ENCODE data around the gene SRD5A3. TPM values are rescaled to one million over a fixed set of nuclear protein-coding genes. Genes with fewer than 3 reads are reported as not detected.

SRD5A3 gene
- 1 to 10 TPM; 8.8 to 9.7 TPM for total RNA-seq

DNA sequence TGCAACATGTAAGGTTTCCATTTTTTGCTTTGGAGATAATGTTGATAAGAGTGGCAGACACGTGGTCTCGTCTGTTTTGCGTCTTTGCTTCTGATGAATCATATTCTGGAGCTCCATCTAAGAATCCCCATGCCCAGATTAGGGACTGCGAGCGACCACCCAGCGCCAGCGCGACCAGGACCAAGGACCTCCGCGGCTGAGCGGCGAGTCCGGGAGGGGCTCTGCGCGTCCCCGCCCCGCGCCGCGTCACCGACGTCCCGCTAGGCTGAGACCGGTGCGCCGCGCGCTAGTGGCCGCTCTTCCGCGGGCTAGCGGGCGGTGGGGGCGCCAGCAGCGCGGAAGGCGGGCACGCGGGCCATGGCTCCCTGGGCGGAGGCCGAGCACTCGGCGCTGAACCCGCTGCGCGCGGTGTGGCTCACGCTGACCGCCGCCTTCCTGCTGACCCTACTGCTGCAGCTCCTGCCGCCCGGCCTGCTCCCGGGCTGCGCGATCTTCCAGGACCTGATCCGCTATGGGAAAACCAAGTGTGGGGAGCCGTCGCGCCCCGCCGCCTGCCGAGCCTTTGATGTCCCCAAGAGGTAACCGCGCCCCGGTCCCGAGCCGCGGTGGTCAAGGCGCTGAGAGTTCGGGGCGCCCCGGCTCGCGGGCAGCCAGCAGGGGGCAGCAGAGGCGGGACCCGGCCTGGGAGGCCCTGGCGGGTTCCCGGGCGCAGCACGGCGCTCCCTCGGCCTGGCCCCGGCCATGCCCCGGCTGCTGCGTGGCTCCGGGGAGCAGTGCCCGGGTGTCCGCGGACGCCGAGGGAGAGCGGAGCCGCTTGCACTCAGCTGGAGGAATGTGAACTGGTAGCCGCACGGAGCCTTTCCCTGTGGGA, at the start of gene SRD5A3:
Gene SRD5A3 (plus strand): TSS at position 263 of the 871 bp plus-strand sequence. CDS start 95 bp downstream, at position 358.
- DNase-seq = peak; percentile 84
- Mint-ChIP-seq H3K4me3 (peak within 1 kb of the TSS; percentile 81), H3K4me1 (peaks cover 21% of the 10 kb centered on the region), H3K27me3 (peaks cover 1% of the 10 kb centered on the region), H3K36me3 (no peaks in the 10 kb centered on the region), H3K27ac (peak within 1 kb of the TSS; percentile 88), H3K9me3 (ENCODE audit: low read depth) (no peaks in the 10 kb centered on the region)
- ATAC-seq = peak; percentile 93
- CTCF ChIA-PET = interaction anchor here (0.9 to 4.9 kb wide), 30 partner anchors 9 to 521 kb away, joined by 3 to 41 read pairs (median 3); partner anchors contain the start of genes CLOCK, EXOC1 and TMEM165

DNA sequence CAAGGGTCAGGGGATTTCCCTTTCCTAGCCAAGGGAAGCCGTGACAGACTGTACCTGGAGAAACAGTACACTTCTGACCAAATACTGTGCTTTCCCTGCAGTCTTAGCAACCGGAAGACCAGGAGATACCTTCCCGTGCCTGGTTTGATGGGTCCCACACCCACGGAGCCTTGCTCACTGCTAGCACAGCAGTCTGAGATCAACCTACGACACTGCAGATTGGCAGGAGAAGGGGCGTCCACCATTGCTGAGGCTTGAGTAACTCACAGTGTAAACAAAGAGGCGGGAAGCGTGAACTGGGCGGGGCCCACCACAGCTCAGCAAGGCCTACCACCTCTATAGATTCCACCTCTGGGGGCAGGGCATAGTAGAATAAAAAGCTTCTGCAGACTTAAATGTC, 48.7 kb upstream of the SRD5A3 start:
- CTCF ChIA-PET = no interaction called here
- no peak for DNase-seq

DNA sequence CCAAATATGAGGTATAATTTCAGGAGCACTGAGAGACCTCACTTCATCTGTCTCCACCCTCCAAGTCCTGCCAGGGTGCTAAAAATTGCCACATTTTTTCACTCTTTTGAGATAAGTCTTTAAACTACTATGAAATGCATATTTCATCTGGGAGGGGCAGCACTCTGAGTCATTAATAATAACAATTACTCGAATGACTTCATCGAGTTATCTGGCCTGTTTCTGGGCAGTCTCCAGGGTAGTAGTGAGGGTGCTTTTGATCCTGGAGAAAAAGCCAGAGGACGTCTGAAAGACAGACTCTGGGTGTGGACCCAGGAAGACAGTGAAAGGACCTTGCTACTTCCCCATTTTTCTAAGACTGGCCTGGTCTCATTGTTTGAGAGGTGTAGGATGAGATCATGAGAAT, 42.3 kb upstream of the SRD5A3 start:
- Mint-ChIP-seq H3K4me3 (no peak overlapping the region), H3K36me3 (no peaks in the 10 kb centered on the region), H3K4me1 (no peaks in the 10 kb centered on the region), H3K27ac (no peak overlapping the region), H3K9me3 (ENCODE audit: low read depth) (no peaks in the 10 kb centered on the region), H3K27me3 (peaks cover 6% of the 10 kb centered on the region)
- DNase-seq = no peak
- ATAC-seq = no peak
- CTCF ChIA-PET = no interaction called here

More for the DNA sequence above, 48.7 kb upstream of the SRD5A3 start:
- H3K27me3 Mint-ChIP-seq = peaks cover 8% of the 10 kb centered on the region
- no peak for ATAC-seq
- H3K27ac Mint-ChIP-seq = no peak overlapping the region
- no peaks in the 10 kb centered on the region for H3K9me3 Mint-ChIP-seq (ENCODE audit: low read depth)
- H3K4me1 Mint-ChIP-seq = peaks cover 2% of the 10 kb centered on the region
- H3K36me3 Mint-ChIP-seq = no peaks in the 10 kb centered on the region
- no peak overlapping the region for H3K4me3 Mint-ChIP-seq

DNA sequence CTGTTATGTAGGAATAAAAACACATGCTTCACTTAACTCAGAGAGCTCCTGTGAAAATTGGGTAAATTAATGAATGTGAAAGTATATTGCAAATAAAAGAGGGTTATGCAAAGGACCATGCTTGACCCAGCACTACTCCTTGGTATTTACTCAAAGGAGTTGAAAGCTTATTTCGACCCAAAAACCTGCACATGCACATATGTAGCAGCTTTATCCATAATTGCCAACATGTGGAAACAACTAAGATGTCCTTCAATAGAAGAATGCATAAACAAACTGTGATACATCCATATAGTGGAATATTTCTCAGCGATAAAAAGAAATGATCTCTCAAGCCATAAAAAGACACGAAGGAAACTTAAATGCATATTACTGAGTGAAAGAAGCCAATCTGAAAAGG, 41.7 kb upstream of the SRD5A3 start:
- no peak overlapping the region for H3K4me3 Mint-ChIP-seq
- H3K9me3 Mint-ChIP-seq (ENCODE audit: low read depth) = no peaks in the 10 kb centered on the region
- ATAC-seq (no peak), DNase-seq (no peak)
- H3K27me3 Mint-ChIP-seq = peaks cover 6% of the 10 kb centered on the region
- no peaks in the 10 kb centered on the region for H3K4me1 Mint-ChIP-seq
- no peak overlapping the region for H3K27ac Mint-ChIP-seq
- CTCF ChIA-PET = no interaction called here
- no peaks in the 10 kb centered on the region for H3K36me3 Mint-ChIP-seq

DNA sequence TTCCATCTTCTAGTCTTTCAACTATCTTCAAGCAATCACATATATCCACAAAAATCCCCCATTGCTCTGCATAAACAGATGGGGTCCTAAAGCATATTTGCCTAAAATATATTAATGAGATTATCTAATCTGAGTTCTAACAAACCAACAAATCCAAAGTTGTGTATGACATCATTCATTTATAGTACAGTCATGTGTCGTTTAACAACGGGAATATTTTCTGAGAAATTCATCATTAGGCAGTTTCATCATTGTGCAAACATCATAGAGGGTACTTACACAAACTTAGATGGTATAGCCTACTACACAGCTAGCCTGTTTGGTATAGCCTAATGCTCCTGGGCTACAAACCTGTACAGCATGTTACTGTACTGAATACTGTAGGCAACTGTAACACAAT, 38.0 kb upstream of the SRD5A3 start:
- H3K4me1 Mint-ChIP-seq = no peaks in the 10 kb centered on the region

DNA sequence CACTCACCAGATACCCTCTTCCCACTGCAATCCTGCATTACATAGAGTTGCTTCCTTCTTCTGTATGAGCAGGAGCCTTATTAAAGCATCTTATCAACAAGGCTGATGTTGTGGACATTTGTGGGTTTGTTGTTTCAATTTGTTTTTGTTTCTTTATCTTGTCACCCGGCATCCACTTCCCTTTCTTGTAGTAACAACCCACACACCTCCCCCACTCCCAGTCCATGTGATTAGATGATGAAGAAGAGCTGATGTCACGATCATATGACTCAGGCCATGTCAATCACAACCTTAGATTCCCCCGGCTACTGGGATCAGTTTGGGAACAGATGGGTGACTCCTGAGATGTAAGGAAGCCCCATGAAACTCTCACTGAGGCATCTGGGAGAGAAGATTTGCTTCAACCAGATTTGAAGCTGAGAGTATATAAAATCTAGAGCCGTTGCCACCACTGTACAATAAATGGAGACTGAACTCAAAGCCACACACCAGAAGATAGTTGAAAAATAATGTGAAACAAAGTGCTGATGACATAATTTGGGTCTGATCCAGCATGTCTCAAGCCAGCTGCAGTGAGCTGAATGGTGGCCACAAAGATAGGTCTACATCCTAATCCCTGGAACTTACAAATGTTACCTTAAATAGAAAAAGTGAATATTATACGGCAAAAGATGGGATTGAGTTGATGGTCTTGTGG, 34.1 kb upstream of the SRD5A3 start:
- Mint-ChIP-seq H3K9me3 (ENCODE audit: low read depth) (no peaks in the 10 kb centered on the region), H3K4me3 (no peak overlapping the region), H3K4me1 (no peaks in the 10 kb centered on the region), H3K36me3 (no peaks in the 10 kb centered on the region), H3K27me3 (peaks cover 2% of the 10 kb centered on the region), H3K27ac (no peak overlapping the region)
- CTCF ChIA-PET = interaction anchor here (0.8 to 1.4 kb wide), 7 partner anchors 11 to 324 kb away, joined by 3 to 6 read pairs (median 4); partner anchors contain the start of gene NMU
- no peak for ATAC-seq
- DNase-seq = no peak

More for the DNA sequence above, 38.0 kb upstream of the SRD5A3 start:
- Mint-ChIP-seq H3K27me3 (peaks cover 2% of the 10 kb centered on the region), H3K36me3 (no peaks in the 10 kb centered on the region), H3K27ac (no peak overlapping the region), H3K9me3 (ENCODE audit: low read depth) (no peaks in the 10 kb centered on the region), H3K4me3 (no peak overlapping the region)
- CTCF ChIA-PET = no interaction called here
- ATAC-seq (no peak), DNase-seq (no peak)

DNA sequence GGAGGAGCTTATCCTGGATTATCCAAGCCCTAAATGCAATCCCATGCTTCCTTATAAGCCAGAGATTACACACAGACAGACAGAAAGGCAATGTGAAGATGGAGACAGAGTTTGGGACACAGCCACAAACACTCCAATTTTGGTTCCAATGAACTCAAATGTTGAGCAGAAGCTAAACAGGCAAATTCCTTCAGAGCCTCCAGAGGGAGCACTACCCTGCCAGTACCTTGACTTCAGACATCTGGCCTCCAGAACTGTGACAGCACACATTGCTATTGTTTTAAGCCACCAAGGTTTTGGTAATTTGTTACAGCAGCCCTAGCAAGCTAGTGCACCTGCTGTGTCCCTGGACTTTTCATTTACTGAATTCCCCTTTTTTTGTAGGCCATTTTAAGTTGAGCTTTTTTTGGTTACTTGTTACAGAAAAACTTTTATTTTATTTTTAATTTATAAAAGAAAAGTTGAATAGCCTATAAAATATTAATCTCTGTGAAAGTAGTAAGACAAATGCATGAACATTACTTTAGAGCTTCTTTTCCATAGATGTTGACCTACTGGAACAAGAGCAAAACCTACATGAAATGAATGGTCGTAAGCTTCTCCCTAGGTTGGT, 33.4 kb upstream of the SRD5A3 start:
- Mint-ChIP-seq H3K4me1 (no peaks in the 10 kb centered on the region), H3K36me3 (no peaks in the 10 kb centered on the region), H3K27ac (no peak overlapping the region), H3K4me3 (no peak overlapping the region), H3K27me3 (peaks cover 2% of the 10 kb centered on the region), H3K9me3 (ENCODE audit: low read depth) (no peaks in the 10 kb centered on the region)
- CTCF ChIA-PET = interaction anchor here (0.6 to 1.4 kb wide), 8 partner anchors 10 to 544 kb away, joined by 3 to 6 read pairs (median 4); partner anchors contain the start of gene NMU
- ATAC-seq (peak; percentile 33), DNase-seq (peak; percentile 45)

DNA sequence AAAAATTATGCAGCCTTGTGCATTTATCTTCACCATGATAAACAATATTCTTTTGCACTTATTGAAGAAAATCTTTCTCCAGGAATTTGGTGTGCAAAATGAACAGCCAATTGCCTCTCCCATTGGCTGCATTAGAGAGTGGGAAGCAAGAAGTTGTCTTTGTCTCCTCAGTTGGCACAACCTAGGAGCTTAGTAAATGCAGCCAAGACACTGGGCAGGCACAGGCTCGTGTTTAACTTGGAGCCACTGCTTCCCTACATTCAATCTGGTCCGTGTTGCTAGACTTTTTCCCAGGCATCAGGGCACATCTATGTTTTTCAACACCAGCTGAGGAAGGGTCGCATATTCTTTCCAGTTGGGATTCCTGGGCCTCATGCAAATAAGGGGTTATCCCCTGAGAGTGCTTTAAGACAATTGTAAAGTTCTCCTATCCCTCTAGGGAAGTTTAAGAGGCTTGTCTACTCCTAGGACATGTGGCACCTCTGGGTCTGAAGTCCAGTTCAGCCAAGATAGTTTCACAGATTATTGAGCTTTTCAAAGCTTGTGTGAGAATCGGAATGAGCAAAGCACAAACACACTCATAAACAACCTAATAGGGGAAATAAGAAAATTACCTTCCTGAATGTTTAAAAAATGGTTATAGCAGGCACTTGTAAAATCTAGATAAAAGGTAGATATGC, 31.8 kb upstream of the SRD5A3 start:
- CTCF ChIA-PET = interaction anchor here (0.5 kb wide), 1 partner anchor 128 kb away, joined by 3 read pairs; no protein-coding TSS in a partner anchor
- no peaks in the 10 kb centered on the region for H3K9me3 Mint-ChIP-seq (ENCODE audit: low read depth)
- H3K36me3 Mint-ChIP-seq = no peaks in the 10 kb centered on the region
- peaks cover 5% of the 10 kb centered on the region for H3K27me3 Mint-ChIP-seq
- H3K4me3 Mint-ChIP-seq = no peak overlapping the region
- no peak overlapping the region for H3K27ac Mint-ChIP-seq
- ATAC-seq (no peak), DNase-seq (no peak)
- H3K4me1 Mint-ChIP-seq = peaks cover 9% of the 10 kb centered on the region

DNA sequence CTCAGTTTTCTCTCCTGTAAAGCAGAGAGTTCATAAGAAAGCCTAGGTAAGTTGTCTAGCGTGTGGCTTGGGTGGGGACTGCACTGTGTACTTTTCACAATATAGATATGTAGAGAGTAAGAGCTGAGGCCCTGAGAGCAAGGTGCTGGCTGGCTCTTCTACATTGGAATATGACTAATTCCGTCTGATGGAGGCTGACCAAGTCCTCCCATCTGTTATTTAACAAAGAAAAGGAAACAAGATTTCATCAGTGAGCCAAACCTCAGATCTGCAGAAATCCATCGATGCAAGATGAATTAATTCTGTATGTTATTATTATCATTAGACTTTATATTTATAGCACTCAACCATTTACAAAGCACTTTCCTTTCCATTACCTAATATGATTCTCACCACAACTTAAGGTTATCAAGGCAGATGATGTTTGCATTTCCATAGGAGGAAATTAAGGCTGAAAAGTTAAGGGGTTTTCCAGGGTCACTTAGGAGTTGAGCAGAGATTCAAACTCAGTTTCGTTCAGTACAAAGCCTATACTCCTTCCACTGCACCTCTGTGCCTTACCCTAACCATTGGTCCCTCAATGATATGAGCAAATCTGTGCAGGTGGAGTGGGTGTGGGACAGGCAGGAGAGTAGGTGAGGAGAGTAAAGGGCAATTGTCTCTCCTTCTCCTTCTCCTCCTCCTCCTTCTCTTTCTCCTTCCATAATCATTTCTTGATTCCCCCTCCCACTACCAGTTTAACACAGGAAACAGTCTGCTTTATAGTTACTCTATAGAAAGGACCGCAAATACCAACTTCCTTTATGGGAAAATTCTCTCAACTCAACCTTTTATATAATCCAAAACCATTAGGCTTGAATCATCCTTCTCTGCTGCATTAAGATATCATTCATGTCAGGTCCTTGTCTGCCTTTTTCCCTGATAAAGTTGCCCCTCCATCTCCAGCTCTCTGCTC, 27.6 kb upstream of the SRD5A3 start:
- ATAC-seq (no peak), DNase-seq (no peak)
- no peak overlapping the region for H3K27ac Mint-ChIP-seq
- H3K4me3 Mint-ChIP-seq = no peak overlapping the region
- CTCF ChIA-PET = no interaction called here
- H3K36me3 Mint-ChIP-seq = no peaks in the 10 kb centered on the region
- H3K27me3 Mint-ChIP-seq = peaks cover 4% of the 10 kb centered on the region
- peaks cover 9% of the 10 kb centered on the region for H3K4me1 Mint-ChIP-seq
- H3K9me3 Mint-ChIP-seq (ENCODE audit: low read depth) = no peaks in the 10 kb centered on the region

DNA sequence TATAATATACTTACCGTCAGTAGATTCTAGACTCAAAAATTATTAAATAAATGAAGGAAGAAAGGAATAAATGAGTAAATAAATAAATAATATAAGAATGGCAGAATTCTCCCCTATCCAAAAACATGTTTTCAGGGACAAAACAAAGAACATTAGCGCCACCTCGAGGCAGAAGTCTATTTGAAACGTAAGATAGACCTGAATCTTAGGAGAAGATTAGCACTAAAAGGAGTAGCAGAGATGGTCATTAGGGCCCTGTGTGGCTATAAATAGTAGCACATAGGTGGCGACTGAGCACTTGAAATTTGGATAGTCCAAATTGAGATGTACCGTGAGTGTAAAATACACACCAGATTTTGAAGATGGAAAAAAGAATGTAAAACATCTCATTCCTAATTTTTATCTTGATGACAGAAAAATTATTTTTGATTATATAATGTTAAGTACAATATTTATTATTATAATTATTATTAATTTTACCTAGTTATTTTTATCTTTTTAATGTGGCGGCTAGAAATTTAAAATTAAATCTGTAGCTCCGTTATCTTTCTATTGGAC, 24.3 kb upstream of the SRD5A3 start:
- no peak for ATAC-seq
- H3K4me1 Mint-ChIP-seq = peaks cover 9% of the 10 kb centered on the region
- DNase-seq = peak; percentile 69
- H3K4me3 Mint-ChIP-seq = no peak overlapping the region
- H3K9me3 Mint-ChIP-seq (ENCODE audit: low read depth) = no peaks in the 10 kb centered on the region
- H3K27me3 Mint-ChIP-seq = peaks cover 11% of the 10 kb centered on the region
- no peaks in the 10 kb centered on the region for H3K36me3 Mint-ChIP-seq
- CTCF ChIA-PET = interaction anchor here (1.6 to 3.1 kb wide), 2 partner anchors 9 to 138 kb away, joined by 6 to 9 read pairs; no protein-coding TSS in a partner anchor
- H3K27ac Mint-ChIP-seq = no peak overlapping the region

DNA sequence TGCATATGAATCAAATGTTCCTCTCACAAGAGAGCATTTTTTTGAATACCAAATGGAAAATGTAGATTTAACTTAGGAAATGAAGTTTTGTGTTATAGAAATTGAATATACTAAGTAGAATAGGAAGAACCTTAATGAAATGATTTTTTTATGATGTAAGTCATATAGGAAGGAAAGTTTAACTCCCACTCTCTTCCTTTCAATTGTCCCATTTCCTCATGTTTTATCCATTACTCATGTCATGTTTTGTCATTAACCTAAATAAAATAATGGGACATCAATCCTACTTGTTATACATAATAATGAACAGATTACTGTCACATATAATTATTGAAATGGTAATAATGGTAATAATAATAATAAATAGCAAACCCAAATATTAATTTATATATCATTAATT, 22.7 kb upstream of the SRD5A3 start:
- ATAC-seq (no peak), DNase-seq (no peak)
- Mint-ChIP-seq H3K27me3 (peaks cover 11% of the 10 kb centered on the region), H3K4me1 (peaks cover 9% of the 10 kb centered on the region), H3K36me3 (no peaks in the 10 kb centered on the region), H3K9me3 (ENCODE audit: low read depth) (no peaks in the 10 kb centered on the region), H3K4me3 (no peak overlapping the region), H3K27ac (no peak overlapping the region)
- CTCF ChIA-PET = interaction anchor here (1.6 kb wide), 1 partner anchor 11 kb away, joined by 6 read pairs; no protein-coding TSS in a partner anchor

DNA sequence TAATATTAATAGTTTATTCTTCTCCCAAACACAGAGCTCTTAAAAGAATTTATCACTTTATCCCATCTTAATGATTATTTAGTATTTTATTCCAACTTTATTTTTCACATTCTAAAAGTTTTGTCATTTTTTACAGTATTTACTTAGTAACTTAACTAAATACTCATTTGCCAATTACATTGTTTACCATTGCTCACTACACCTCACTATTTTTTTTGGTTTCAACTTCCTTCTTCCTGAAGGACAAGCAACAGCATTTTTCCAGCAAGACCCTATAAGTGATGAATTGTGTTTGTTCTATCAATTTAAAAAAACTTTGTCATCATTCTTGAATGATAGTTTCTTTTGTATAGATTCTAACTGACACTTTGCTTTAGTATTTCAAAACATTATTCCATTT, 19.4 kb upstream of the SRD5A3 start:
- no peaks in the 10 kb centered on the region for H3K9me3 Mint-ChIP-seq (ENCODE audit: low read depth)
- no peak for DNase-seq
- CTCF ChIA-PET = no interaction called here
- no peaks in the 10 kb centered on the region for H3K36me3 Mint-ChIP-seq
- no peak for ATAC-seq
- H3K27me3 Mint-ChIP-seq = peaks cover 7% of the 10 kb centered on the region
- H3K4me3 Mint-ChIP-seq = no peak overlapping the region
- H3K27ac Mint-ChIP-seq = no peak overlapping the region
- no peaks in the 10 kb centered on the region for H3K4me1 Mint-ChIP-seq
